ENCODE data around the gene POMGNT2. TPM values are rescaled to one million over a fixed set of nuclear protein-coding genes. Genes with fewer than 3 reads are reported as not detected.

Gene POMGNT2
- total RNA-seq, 1 experiment from 2014 or later: 45.7 TPM

- H3K9me2 ChIP-seq (replicated peaks; ENCODE audit: low read length): no peaks in the 10 kb centered on the region
- no peaks in the 10 kb centered on the region for H3K4me1 ChIP-seq (ENCODE audit: insufficient read depth, low read length)
- H3K4me2 ChIP-seq (ENCODE audit: low read length): no peak overlapping the region
- H3K4me3 ChIP-seq (ENCODE audit: low read length): no peak overlapping the region
- ChIA-PET CTCF (no interaction called here), POLR2A (ENCODE audit: unreplicated experiment) (interaction anchor here (0.6 kb wide), 1 partner anchor 101 kb away, joined by 7 read pairs; no protein-coding TSS in a partner anchor)
- no peaks in the 10 kb centered on the region for H3K79me2 ChIP-seq (ENCODE audit: low read length)
- H3K9ac ChIP-seq (ENCODE audit: low read length): no peak overlapping the region
- DNase-seq (no peak), ATAC-seq (no peak)
- no peaks in the 10 kb centered on the region for H3K27me3 ChIP-seq (ENCODE audit: low read length)
- H3K27ac ChIP-seq (ENCODE audit: low read length): no peak overlapping the region
- no peaks in the 10 kb centered on the region for H3K36me3 ChIP-seq (ENCODE audit: low read depth, low read length)
- no peaks in the 10 kb centered on the region for H3K9me3 ChIP-seq (ENCODE audit: low read length)
- H3F3A ChIP-seq (ENCODE audit: low read length, unreplicated experiment): no peaks in the 10 kb centered on the region
- no peak for TF ChIP-seq EZH2phosphoT487 (IDR thresholded peaks at IDR 0.05; ENCODE audit: borderline replicate concordance, low read length)
- no peak for TF ChIP-seq EZH2 (IDR thresholded peaks at IDR 0.05; ENCODE audit: low read length, unreplicated experiment)
- no peak for TF ChIP-seq CTCF (conservative IDR thresholded peaks at IDR 0.05; ENCODE audit: low read depth, low read length)
- intact Hi-C loops (cut with micrococcal nuclease): no loop called here
- H2AFZ ChIP-seq (ENCODE audit: low read length): no peak overlapping the region
- no TSS peak for BruUV-seq (replicated peaks)
- no peaks in the 10 kb centered on the region for H4K20me1 ChIP-seq (ENCODE audit: low read length)
Observed at GRCh38 chr3:43138488-43139231, 32.8 kb upstream of the POMGNT2 start.

- no peaks in the 10 kb centered on the region for H3K9me3 ChIP-seq (ENCODE audit: low read length)
- H3K36me3 ChIP-seq (ENCODE audit: low read depth, low read length): no peaks in the 10 kb centered on the region
- no peaks in the 10 kb centered on the region for H3K9me2 ChIP-seq (replicated peaks; ENCODE audit: low read length)
- no peaks in the 10 kb centered on the region for H4K20me1 ChIP-seq (ENCODE audit: low read length)
- no peak for DNase-seq
- no TSS peak for BruUV-seq (replicated peaks)
- POLR2A ChIA-PET (ENCODE audit: unreplicated experiment): no interaction called here
- intact Hi-C loops (cut with micrococcal nuclease): no loop called here
- no peaks in the 10 kb centered on the region for H3F3A ChIP-seq (ENCODE audit: low read length, unreplicated experiment)
- no peak for ATAC-seq
- no peaks in the 10 kb centered on the region for H3K79me2 ChIP-seq (ENCODE audit: low read length)
- no peak overlapping the region for H3K4me2 ChIP-seq (ENCODE audit: low read length)
- no peak overlapping the region for H3K9ac ChIP-seq (ENCODE audit: low read length)
- CTCF ChIA-PET: no interaction called here
- no peaks in the 10 kb centered on the region for H3K27me3 ChIP-seq (ENCODE audit: low read length)
- H2AFZ ChIP-seq (ENCODE audit: low read length): no peak overlapping the region
- no peaks in the 10 kb centered on the region for H3K4me1 ChIP-seq (ENCODE audit: insufficient read depth, low read length)
- TF ChIP-seq CTCF (conservative IDR thresholded peaks at IDR 0.05; ENCODE audit: low read depth, low read length) (no peak), EZH2phosphoT487 (IDR thresholded peaks at IDR 0.05; ENCODE audit: borderline replicate concordance, low read length) (no peak), EZH2 (IDR thresholded peaks at IDR 0.05; ENCODE audit: low read length, unreplicated experiment) (no peak)
- H3K27ac ChIP-seq (ENCODE audit: low read length): no peak overlapping the region
- H3K4me3 ChIP-seq (ENCODE audit: low read length): no peak overlapping the region
Observed at GRCh38 chr3:43132870-43133636, 27.2 kb upstream of the POMGNT2 start.

- intact Hi-C loops (cut with micrococcal nuclease): no loop called here
- Histone ChIP-seq H3K27ac (ENCODE audit: low read length) (no peak overlapping the region), H3K36me3 (ENCODE audit: low read depth, low read length) (no peaks in the 10 kb centered on the region), H3K4me2 (ENCODE audit: low read length) (no peak overlapping the region), H3K4me1 (ENCODE audit: insufficient read depth, low read length) (no peaks in the 10 kb centered on the region), H3K79me2 (ENCODE audit: low read length) (no peaks in the 10 kb centered on the region), H3K9me2 (replicated peaks; ENCODE audit: low read length) (no peaks in the 10 kb centered on the region), H3K4me3 (ENCODE audit: low read length) (no peak overlapping the region), H4K20me1 (ENCODE audit: low read length) (no peaks in the 10 kb centered on the region), H3K9me3 (ENCODE audit: low read length) (no peaks in the 10 kb centered on the region), H3K27me3 (ENCODE audit: low read length) (no peaks in the 10 kb centered on the region), H3K9ac (ENCODE audit: low read length) (no peak overlapping the region), H2AFZ (ENCODE audit: low read length) (no peak overlapping the region), H3F3A (ENCODE audit: low read length, unreplicated experiment) (no peaks in the 10 kb centered on the region)
- POLR2A ChIA-PET (ENCODE audit: unreplicated experiment): no interaction called here
- no TSS peak for BruUV-seq (replicated peaks)
- CTCF ChIA-PET: no interaction called here
- no peak for ATAC-seq
- TF ChIP-seq CTCF (conservative IDR thresholded peaks at IDR 0.05; ENCODE audit: low read depth, low read length) (no peak), EZH2phosphoT487 (IDR thresholded peaks at IDR 0.05; ENCODE audit: borderline replicate concordance, low read length) (no peak), EZH2 (IDR thresholded peaks at IDR 0.05; ENCODE audit: low read length, unreplicated experiment) (no peak)
- no peak for DNase-seq
Observed at GRCh38 chr3:43132193-43132592, 26.3 kb upstream of the POMGNT2 start.

Measured in PC-3 (cell line).